GM19455 (cell line): ENCODE results near the gene PRDM2.

Source experiments
- ATAC-seq: cut with Tn5 transposase; IDR thresholded peaks from one replicate; pipeline ENCODE4 v1.9.1; 2021; ENCODE audit not compliant: unreplicated experiment

The PRDM2 gene

GRCh38 chr1:13809461-13810159 is 109.6 kb downstream of the PRDM2 start:
- no peak for ATAC-seq

DNA sequence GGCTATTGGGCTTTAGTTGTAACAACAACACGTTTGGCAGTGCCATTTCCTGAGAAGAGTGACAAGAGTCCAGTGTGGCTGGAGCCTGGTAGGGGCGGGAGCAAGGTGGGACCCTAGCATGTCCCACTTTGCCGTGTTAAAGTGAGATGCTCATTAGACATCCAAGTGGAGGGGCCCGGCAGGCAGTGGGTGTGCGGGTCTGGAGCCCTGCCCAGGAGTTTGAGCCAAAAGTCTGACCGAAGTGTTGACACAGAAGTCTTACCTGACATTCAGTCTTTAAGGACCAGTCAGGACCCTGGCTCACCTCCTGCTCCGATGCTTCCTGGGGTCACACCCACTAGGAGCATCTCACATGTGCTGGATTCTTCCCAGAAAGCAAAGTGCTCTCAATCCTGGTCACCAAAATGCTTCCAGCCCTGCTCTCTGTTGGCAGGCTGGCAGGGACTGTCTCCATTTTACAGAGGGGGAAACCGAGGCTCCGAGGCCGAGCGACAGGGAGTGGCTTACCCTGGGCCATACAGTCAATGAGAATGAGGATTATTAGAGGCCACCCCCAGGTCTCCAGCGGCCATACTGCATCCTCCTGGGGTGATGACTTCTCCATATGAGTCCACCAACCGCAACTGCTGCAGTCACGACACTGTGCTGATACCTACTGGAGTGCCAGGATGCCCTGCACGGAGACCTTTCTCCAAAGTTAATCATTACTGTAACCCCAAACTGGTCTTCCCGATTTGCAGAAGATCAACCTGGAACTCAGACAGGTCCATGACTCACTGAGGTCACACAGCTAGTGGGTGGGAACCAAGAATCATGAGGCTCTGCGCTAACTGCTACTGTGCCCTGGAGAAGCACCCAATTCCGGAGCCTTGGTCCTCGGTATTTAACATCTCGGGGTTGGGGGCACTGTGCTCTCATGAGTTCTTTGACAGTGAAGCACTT is 112.7 kb downstream of the PRDM2 start:
- ATAC-seq: no peak

GRCh38 chr1:13813398-13814012 is 113.5 kb downstream of the PRDM2 start:
- ATAC-seq: no peak

DNA sequence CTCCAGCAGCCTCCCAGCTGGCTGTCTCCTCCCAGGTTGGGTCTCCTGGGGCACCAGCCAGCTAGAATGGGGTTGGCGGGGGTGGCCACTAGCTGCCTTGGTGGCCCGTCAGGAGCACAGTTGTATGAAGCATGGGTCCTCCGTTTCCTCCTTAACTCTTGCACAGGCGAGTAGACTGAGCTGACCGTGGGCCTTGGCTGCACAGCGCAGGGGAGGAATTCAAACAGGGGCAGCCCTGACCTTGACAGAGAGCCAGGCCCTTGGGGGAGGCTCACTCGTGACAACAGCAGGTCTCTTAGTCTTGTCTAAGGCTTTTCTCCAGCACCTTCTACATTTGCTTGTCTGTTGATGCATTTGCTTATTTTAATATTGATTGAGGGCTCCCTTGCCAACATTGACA is 114.1 kb downstream of the PRDM2 start:
- no peak for ATAC-seq

- ATAC-seq: no peak
These were observed 116.2 kb downstream of the PRDM2 start for GRCh38 chr1:13816016-13816760.

- no peak for ATAC-seq
These were observed 117.9 kb downstream of the PRDM2 start for GRCh38 chr1:13817906-13818305.

DNA sequence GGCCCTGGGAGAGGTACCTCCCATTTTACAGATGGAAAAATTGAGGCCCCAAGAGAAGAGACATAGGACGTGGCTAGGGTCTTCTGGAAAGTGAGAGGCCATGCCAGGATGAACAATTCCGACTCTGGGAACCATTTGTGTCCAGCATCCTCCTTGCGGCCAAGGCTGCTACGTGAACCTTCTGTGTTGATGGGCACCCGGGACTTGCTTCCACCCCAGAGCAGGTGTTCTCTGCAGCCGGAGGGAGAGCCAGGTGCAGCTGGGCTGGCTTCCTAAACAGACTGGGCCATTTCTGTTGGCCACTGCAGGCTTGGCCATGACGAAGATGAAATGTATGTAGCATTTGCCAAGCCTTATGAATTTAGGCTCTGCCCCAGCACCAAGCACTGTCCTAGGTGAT is 118.9 kb downstream of the PRDM2 start:
- ATAC-seq: no peak

DNA sequence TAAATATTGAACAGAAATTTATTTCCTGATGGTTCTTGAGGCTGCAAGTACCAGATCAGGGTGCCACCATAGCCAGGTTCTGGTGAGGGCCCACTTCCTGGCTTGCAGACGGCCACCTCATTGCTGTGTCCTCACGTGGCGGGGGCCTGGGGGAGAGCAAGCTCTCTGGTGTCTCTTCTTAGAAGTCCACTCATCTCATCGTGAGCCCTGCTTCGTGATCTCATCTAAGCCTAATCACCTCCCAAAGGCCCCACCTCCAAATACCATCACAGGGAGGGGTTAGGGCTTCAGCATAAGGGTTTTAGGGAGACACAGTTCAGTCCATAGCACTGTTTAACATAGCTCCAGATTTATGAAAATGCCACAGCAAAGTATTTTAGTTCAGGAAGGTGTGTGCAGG is 119.7 kb downstream of the PRDM2 start:
- no peak for ATAC-seq

DNA sequence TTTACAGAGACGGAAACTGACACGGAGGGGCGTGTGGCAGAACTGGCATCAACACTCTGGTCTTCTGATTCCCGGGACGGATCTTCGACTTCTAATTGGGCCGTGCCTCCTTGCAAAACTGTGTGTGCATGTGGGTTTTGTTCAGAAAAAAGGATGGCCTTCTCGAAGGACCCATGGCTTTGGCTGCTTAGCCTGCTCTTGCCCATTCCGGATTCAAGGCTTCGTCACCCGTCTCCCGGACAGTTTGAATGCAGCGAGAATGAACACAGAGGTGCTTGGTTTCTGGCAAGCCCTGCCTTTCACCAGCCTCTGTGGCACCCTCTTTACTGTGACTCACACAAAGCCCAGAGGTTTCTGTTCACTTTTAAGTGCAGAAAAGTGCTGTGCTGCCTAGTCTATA is 120.1 kb downstream of the PRDM2 start:
- no peak for ATAC-seq

GRCh38 chr1:13820456-13820855 is 120.5 kb downstream of the PRDM2 start:
- no peak for ATAC-seq

DNA sequence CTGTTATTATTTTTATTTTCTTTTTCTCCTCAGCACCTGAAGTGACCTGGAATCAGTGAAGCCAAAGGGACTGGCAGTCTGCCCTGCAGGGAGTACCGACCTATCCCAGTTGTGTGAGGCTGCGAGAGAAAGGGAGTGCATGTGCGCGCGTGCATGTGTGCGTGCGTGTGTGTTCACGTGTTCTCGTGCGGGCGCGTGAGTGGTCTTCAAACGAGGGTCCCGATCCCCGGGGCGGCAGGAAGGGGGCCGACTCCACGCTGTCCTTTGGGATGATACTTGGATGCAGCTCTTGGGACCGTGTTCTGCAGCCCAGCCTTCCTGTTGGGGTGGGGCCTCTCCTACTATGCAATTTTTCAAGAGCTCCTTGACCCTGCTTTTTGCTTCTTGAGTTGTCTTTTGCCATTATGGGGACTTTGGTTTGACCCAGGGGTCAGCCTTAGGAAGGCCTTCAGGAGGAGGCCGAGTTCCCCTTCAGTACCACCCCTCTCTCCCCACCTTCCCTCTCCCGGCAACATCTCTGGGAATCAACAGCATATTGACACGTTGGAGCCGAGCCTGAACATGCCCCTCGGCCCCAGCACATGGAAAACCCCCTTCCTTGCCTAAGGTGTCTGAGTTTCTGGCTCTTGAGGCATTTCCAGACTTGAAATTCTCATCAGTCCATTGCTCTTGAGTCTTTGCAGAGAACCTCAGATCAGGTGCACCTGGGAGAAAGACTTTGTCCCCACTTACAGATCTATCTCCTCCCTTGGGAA is 123.3 kb downstream of the PRDM2 start:
- no peak for ATAC-seq

GRCh38 chr1:13823936-13824335 is 123.9 kb downstream of the PRDM2 start:
- ATAC-seq: no peak

DNA sequence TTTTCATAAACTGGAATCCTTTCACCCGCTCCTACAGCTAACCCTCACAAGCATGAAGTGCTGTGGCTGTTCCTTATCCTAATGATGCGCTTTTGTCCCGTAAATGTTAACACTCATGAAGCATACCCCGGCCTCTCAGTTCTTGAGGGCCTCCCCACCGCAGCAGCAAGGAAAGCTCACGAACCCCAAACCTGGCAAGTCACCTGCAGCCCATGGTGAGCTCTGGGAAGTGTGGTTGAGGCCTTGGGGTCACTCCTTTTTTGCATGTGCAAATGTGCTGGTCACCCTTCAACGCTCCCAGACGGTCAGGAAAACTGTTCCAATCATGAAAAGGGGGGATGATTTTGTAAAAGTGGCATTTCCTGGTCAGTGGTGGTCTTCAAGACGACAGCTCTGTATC is 124.6 kb downstream of the PRDM2 start:
- ATAC-seq: no peak

DNA sequence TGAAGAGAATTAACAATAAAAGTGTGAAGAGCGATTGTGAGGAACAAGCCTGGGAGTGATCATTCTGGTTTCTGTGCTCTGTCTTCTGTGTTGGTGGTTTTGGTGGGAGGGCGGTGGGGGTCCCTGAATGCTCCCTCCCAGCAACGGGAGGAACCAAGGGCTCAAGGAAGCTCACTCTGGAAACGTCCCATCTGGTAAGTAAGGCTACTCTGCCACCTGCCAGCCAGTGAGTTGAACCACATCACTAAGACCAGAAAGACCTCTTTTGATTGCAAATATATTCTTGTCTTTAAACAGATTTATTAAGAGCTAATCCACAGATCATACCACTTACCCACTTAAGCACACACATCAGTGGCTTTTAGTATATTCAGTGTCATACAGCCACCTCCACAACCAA is 125.0 kb downstream of the PRDM2 start:
- no peak for ATAC-seq

GRCh38 chr1:13826009-13826408 is 126.0 kb downstream of the PRDM2 start:
- ATAC-seq: no peak

DNA sequence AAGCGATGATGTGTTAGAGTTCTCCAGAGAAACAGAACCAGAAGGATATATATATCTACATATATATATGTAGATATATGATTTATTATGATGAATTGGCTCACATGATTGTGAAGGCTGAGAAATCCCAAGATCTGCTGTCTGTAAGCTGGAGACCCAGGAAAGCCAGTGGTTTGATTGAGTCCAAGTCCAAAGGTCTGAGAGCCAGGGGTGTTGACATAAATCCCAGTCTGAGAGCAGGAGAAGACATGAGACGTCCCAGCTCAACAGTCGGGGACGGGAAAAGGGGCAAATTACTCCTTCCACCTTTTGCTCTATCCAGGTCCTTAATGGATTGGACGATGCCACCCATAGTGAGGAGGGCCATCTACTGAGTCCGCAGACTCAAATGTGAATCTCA is 126.6 kb downstream of the PRDM2 start:
- no peak for ATAC-seq

DNA sequence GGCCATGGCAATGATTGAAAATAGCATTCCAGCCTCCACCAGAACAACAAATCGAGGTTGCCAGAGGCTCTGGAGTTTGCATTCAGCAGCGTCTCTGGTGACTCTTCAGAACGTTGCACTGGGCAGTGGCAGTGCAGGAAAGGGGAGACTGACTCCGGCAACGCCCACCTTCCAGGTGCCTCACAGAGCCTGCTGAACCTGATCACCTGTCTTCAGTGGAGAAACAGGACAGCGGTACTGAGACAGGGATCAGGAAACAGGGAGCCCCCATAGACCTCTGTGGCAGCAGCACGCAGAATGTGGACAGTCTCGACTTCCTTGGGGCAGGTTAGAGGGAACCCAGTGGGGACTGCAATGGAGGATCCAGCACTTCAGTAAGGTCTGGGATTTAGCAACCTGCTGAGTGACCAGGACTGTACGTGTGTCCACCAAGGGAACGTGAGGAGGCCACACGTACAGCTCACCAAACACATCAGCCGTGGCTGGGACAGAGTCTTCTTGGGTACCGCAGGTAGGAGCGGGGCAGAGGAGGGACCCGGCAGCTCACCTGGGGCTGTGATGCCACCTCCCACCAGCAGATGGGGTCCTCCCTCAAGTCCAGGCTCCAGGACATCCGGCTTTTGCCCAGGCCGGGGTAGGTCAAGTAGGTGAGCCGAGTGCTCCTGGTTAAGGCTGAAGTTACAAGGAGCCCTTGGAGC is 128.6 kb downstream of the PRDM2 start:
- ATAC-seq: no peak

- ATAC-seq: no peak
These were observed 129.3 kb downstream of the PRDM2 start for GRCh38 chr1:13829152-13829769.

DNA sequence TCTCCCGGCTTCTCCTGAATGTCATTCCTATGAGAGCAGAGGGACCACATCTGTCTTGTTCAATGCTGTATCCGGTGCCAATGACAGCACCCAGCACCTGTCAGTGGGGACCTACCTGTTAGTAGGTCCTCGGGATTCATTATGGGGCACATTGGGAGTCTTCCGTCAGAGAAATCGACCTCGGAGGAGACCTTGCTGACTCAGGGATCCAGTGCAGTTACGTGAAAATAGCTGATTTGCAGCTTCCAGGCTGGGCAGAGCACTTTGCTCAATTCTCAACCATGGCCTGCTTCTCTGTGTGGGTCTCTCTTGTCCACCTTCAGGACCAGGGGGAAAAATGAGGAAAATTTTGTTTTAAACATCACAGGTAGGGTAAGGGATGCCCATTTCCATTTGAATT is 130.2 kb downstream of the PRDM2 start:
- ATAC-seq: no peak
